Ectodermal cell (in vitro differentiated cells): Measurements from ENCODE around the gene ZNF346. TPM values are rescaled to one million over a fixed set of nuclear protein-coding genes. Genes with fewer than 3 reads are reported as not detected.
"Not testable (repeated sequence)": the region's sequence is repeated elsewhere in the genome, so short reads cannot be mapped to it uniquely, and the experiment has no call there.

Source experiments
- H3K27ac ChIP-seq: 2 replicates; pipeline ENCODE4 v1.7.0; 2013; ENCODE audit warnings: mild to moderate bottlenecking, low read depth, low read length; ENCODE audit not compliant: insufficient read depth, poor library complexity, severe bottlenecking
- H3K27me3 ChIP-seq: 2 replicates; pipeline ENCODE4 v1.7.0; 2013; ENCODE audit warnings: mild to moderate bottlenecking, low read length; ENCODE audit not compliant: insufficient read depth, control insufficient read depth, poor library complexity, severe bottlenecking
- H3K36me3 ChIP-seq: one replicate; pipeline ENCODE4 v1.7.0; 2013; ENCODE audit warnings: low read length; ENCODE audit not compliant: control insufficient read depth, insufficient read depth
- H3K4me1 ChIP-seq: one replicate; pipeline ENCODE4 v1.7.0; 2013; ENCODE audit warnings: low read length; ENCODE audit not compliant: control insufficient read depth, insufficient read depth
- H3K4me3 ChIP-seq: 2 replicates; pipeline ENCODE4 v1.7.0; 2013; ENCODE audit warnings: low read depth, low read length, control low read depth; ENCODE audit not compliant: insufficient read depth
- H3K9me3 ChIP-seq: 2 replicates; pipeline ENCODE4 v1.7.0; 2013; ENCODE audit warnings: mild to moderate bottlenecking, low read length, moderate library complexity; ENCODE audit not compliant: control insufficient read depth
- WGBS, 2 experiments: methylation state at CpG; one replicate each; pipeline ENCODE4 v1.1.7; 2013; ENCODE audit warnings: missing lambda C conversion rate in 2 of 2; 5-methylcytosine and 5-hydroxymethylcytosine counted together
- polyA plus RNA-seq, 4 experiments: library from polyadenylated mRNA; stranded (reverse); fragments of 50-300 nt; gene quantifications; one replicate each; pipeline ENCODE4 v1.2.3, GENCODE V29; 2013

The ZNF346 gene, protein sequence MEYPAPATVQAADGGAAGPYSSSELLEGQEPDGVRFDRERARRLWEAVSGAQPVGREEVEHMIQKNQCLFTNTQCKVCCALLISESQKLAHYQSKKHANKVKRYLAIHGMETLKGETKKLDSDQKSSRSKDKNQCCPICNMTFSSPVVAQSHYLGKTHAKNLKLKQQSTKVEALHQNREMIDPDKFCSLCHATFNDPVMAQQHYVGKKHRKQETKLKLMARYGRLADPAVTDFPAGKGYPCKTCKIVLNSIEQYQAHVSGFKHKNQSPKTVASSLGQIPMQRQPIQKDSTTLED
- 30.2 TPM for polyA plus RNA-seq (2013, experiment 1 of 4)
- polyA plus RNA-seq (2013, experiment 2 of 4), result 29.4 TPM
- 32.6 TPM for polyA plus RNA-seq (2013, experiment 3 of 4)
- polyA plus RNA-seq (2013, experiment 4 of 4), result 30.2 TPM

DNA sequence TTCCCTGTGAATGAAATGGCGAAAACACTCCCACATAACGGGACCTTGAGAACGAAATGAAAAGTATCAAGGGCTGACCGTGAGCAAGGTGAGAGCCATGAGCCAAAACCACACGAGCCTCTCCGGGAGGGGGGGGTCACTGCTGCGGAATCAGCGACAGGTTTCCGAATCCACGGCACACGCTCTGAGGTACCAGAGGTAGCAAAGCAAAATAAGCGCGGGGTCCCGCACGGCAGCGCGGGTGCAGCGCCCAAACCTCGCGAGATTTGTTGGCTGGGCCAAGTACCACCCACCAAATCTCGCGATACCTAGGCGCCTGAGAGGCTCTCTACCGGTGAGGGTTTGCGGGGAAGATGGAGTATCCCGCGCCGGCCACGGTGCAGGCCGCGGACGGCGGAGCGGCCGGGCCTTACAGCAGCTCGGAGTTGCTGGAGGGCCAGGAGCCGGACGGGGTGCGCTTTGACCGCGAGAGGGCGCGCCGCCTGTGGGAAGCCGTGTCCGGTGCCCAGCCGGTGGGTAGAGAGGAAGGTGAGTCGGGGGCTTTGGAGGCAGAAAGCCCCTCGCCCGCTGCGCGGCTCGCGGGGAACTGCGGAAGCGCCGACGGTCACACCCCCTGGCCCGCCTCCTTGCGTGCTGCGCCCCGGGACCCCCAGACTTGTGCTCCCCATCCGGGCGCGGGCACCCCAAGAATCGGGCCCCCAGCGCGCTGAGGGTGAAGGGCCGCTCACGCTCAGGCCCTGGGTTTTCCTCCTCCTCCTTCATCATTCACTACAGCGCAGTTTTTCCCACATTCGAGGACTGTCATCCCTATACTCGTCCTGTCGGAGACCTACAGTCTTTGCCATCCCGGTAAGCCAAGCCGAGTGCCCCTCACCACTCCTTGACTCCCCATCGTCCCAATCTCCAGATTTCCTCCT is at the start of gene ZNF346:
ZNF346 (plus strand) TSS at position 311 of the 917 bp plus-strand sequence; CDS start at position 354, 43 bp downstream.
- H3K27ac ChIP-seq, result peak within 1 kb of the TSS; percentile 69
- 1 to 2% methylated on average over 77 of the region's 77 CpGs for WGBS, 2 experiments

DNA sequence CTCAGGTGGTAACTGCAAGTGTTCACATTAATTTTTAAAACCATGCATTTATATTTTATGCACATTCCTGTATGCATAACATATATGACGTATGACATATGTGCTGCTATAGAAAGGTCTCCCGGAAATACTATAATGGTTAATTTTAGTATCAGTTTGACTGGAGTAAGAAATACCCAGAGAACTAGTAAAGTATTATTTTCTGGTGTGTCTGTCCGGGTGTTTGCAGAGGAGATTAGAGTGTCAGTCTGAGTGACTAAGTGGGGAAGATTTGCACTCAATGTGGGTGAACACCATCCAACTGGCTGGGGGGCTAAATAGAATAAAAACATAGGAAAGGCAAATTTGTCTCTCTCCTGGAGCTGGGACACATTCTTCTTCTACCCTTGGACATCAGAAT is 42.8 kb upstream of the ZNF346 start:
- WGBS, 2 experiments, result 94 to 100% methylated on average over 3 of the region's 3 CpGs
- no peaks in the 10 kb centered on the region for H3K9me3 ChIP-seq
- H3K27me3 ChIP-seq, result no peaks in the 10 kb centered on the region
- H3K4me3 ChIP-seq, result no peak overlapping the region
- H3K27ac ChIP-seq, result no peak overlapping the region
- no peaks in the 10 kb centered on the region for H3K4me1 ChIP-seq
- peaks cover 21% of the 10 kb centered on the region for H3K36me3 ChIP-seq

More for the DNA sequence above, at the start of gene ZNF346:
- no peaks in the 10 kb centered on the region for H3K36me3 ChIP-seq
- peaks cover 5% of the 10 kb centered on the region for H3K4me1 ChIP-seq
- no peaks in the 10 kb centered on the region for H3K9me3 ChIP-seq
- peak within 1 kb of the TSS; percentile 93 for H3K4me3 ChIP-seq
- H3K27me3 ChIP-seq, result no peaks in the 10 kb centered on the region

DNA sequence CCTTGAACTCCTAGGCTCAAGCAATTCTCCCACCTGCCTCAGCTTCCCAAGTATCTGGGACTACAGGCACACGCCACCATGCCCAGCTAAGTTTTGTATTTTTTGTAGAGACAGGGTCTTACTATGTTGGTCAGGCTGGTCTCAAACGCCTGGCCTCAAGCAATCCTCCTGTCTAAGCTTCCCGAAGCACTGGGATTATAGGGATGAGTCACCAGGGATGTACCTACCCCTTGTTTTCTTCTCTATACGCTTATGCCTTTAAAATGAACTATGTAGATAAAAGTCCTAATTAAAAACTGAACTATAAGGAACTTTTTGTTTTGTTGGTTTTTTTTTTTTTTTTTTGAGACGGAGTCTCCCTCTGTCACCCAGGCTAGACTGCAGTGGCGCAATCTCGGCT is 41.7 kb upstream of the ZNF346 start:
- H3K4me1 ChIP-seq, result no peaks in the 10 kb centered on the region
- H3K36me3 ChIP-seq, result peaks cover 15% of the 10 kb centered on the region
- 95 to 97% methylated on average over 6 to 7 of the region's 7 CpGs for WGBS, 2 experiments
- H3K4me3 ChIP-seq, result no peak overlapping the region
- H3K27me3 ChIP-seq, result no peaks in the 10 kb centered on the region
- H3K9me3 ChIP-seq, result peaks cover 2% of the 10 kb centered on the region
- H3K27ac ChIP-seq, result no peak overlapping the region

DNA sequence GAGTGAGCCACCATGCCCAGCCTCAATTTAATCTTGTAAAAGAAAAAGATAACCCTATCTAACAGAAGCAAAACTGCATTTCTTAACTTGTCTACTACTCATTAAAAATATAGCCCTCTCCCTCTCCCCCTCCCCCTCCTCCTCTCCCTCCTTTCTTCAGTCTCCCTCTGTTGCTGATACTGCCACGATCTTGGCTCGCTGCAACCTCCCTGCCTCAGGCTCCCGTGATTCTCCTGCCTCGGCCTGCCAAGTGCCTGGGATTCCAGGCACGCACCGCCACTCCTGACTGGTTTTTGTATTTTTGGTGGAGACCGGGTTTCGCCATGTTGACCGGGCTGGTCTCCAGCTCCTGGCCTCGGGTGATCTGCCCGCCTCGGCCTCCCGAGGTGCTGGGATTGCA is 39.4 kb upstream of the ZNF346 start:
- not testable (repeated sequence) for H3K4me3 ChIP-seq, H3K4me1 ChIP-seq, H3K27me3 ChIP-seq, H3K9me3 ChIP-seq, H3K27ac ChIP-seq
- peaks cover 15% of the 10 kb centered on the region for H3K36me3 ChIP-seq
- 88 to 90% methylated on average over 13 of the region's 13 CpGs for WGBS, 2 experiments

DNA sequence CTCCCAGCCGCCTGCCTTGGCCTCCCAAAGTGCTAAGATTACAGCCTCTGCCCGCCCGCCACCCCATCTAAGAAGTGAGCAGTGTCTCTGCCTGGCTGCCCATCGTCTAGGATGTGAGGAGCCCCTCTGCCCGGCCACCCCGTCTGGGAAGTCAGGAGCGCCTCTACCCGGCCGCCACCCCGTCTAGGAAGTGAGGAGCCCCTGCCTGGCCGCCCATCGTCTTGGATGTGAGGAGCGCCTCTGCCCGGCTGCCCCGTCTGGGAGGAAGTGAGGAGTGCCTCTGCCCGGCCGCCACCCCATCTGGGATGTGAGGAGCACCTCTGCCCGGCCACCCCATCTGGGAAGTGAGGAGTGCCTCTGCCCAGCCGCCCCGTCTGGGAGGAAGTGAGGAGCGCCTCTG is 38.9 kb upstream of the ZNF346 start:
- WGBS, 2 experiments, result 94% methylated on average over 21 of the region's 21 CpGs
- H3K4me1 ChIP-seq, H3K27me3 ChIP-seq, H3K27ac ChIP-seq, H3K4me3 ChIP-seq, H3K9me3 ChIP-seq: not testable (repeated sequence)
- H3K36me3 ChIP-seq, result peaks cover 15% of the 10 kb centered on the region

DNA sequence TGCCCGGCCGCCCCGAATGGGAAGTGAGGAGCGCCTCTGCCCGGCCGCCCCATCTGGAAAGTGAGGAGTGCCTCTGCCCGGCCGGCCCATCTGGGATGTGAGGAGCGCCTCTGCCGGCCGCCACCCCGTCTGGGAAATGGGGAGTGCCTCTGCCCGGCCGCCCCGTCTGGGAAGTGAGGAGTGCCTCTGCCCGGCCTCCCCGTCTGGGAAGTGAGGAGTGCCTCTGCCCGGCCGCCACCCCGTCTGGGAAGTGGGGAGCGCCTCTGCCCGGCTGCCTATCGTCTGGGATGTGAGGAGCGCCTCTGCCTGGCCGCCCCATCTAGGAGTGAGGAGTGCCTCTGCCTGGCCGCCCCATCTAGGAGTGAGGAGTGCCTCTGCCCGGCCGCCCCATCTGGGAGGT is 38.3 kb upstream of the ZNF346 start:
- not testable (repeated sequence) for H3K4me3 ChIP-seq, H3K27me3 ChIP-seq, H3K27ac ChIP-seq, H3K9me3 ChIP-seq, H3K4me1 ChIP-seq
- WGBS, 2 experiments, result 95 to 97% methylated on average over 28 of the region's 28 CpGs
- peaks cover 15% of the 10 kb centered on the region for H3K36me3 ChIP-seq

DNA sequence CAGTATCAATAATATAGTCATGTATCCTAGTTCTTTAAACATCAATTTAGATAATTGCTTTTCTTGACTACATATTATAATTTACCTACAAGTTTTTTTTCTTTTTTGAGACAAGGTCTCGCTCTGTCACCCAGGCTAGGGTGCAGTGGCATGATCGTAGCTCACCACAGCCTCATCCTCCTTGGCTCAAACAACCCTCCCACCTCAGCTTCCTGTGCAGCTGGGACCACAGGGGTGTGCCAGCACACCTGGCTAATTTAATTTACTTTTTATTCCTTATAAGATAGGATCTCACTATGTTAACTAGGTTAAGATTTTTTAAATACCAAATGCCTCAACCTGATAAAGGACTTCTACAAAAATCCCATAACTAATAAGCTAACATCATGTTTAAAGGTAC is 37.0 kb upstream of the ZNF346 start:
- no peaks in the 10 kb centered on the region for H3K4me1 ChIP-seq
- H3K36me3 ChIP-seq, result peaks cover 5% of the 10 kb centered on the region
- no peak overlapping the region for H3K4me3 ChIP-seq
- H3K27ac ChIP-seq, result no peak overlapping the region
- peaks cover 2% of the 10 kb centered on the region for H3K9me3 ChIP-seq
- H3K27me3 ChIP-seq, result no peaks in the 10 kb centered on the region
- 94 to 96% methylated on average over 2 of the region's 2 CpGs for WGBS, 2 experiments

DNA sequence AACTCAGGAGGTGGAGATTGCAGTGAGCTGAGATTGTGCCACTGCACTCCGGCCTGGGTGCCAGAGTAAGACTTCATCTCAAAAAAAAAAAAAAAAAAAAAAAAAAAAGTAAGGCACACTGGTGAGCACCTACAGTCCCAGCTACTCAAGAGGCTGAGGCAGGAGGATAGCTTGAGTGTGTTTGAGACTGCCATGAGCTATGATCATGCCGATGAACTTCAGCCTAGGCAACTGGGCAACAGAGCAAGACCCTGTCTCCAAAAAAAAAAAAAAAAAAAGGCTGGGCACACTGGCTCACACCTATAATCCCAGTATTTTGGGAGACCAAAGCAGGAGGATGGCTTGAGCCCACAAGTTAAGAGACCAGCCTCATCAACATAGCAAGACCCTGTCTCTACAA is 36.2 kb upstream of the ZNF346 start:
- H3K27ac ChIP-seq, result no peak overlapping the region
- peaks cover 5% of the 10 kb centered on the region for H3K36me3 ChIP-seq
- H3K4me3 ChIP-seq, result no peak overlapping the region
- H3K4me1 ChIP-seq, result no peaks in the 10 kb centered on the region
- H3K27me3 ChIP-seq, result no peaks in the 10 kb centered on the region
- WGBS, 2 experiments, result 89 to 92% methylated on average over 1 to 2 of the region's 2 CpGs
- H3K9me3 ChIP-seq, result peaks cover 2% of the 10 kb centered on the region

DNA sequence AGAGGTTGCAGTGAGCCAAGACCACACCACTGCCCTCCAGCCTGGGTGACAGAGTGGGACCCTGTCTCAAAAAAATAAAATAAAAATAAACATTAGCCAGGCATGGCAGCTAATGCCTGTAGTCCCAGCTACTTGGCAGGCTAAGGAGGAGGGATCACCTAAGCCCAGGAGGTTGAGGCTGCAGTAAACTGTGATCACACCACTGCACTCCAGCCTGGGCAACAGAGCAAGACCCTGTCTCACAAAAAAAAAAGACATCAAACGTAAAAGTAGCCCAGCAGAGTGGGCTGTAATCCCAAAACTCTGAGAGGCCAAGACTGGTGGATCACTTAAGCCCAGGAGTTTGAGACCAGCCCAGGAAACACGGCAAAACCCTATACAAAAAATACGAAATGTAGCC is 34.9 kb upstream of the ZNF346 start:
- no peaks in the 10 kb centered on the region for H3K4me1 ChIP-seq
- no peak overlapping the region for H3K27ac ChIP-seq
- no peaks in the 10 kb centered on the region for H3K36me3 ChIP-seq
- no peaks in the 10 kb centered on the region for H3K27me3 ChIP-seq
- 92 to 93% methylated on average over 3 of the region's 3 CpGs for WGBS, 2 experiments
- peaks cover 2% of the 10 kb centered on the region for H3K9me3 ChIP-seq
- H3K4me3 ChIP-seq, result no peak overlapping the region

DNA sequence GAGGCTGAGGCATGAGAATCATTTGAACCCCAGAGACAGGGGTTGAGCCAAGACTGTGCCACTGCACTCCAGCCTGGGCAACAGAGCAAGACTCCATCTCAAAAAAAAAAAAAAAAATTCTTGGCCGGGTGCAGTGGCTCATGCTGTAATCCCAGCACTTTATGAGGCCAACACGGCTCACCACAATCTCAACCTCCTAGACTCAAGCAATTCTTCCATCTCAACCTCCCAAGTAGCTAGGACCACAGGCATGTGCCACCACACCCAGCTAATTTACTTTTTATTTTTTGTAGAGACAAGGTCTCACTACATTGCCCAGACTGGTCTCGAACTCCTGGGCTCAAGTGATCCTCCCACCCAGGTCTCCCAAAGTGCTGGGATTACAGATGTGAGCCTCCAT is 29.4 kb upstream of the ZNF346 start:
- not testable (repeated sequence) for H3K4me3 ChIP-seq, H3K27ac ChIP-seq, H3K4me1 ChIP-seq, H3K36me3 ChIP-seq, H3K27me3 ChIP-seq, H3K9me3 ChIP-seq
- 89 to 90% methylated on average over 3 of the region's 3 CpGs for WGBS, 2 experiments
